Aorta (tissue), 5 donors: ENCODE data around the gene GRK4. TPM values are rescaled to one million over a fixed set of nuclear protein-coding genes. Genes with fewer than 3 reads are reported as not detected.

Experiments used
- ATAC-seq: fragments of 200-7000 bp; cut with Tn5 transposase; one replicate; pipeline ENCODE4 v1.9.1; 2022; ENCODE audit warnings: moderate library complexity; ENCODE audit not compliant: low FRiP score
- DNase-seq, 2 donors: peaks; one replicate each; pipeline ENCODE4 v3.0.0-alpha.2; 2020
- H3K27ac ChIP-seq, 2 donors: one replicate each; pipeline ENCODE4 v1.5.1; 2013; ENCODE audit warnings: low read length in 2 of 2, mild to moderate bottlenecking in 2 of 2, moderate library complexity in 2 of 2, control low read depth in 1 of 2, inconsistent platforms in 1 of 2, low read depth in 1 of 2
- H3K27me3 ChIP-seq, 2 donors: one replicate each; pipeline ENCODE4 v1.6.1; 2013; ENCODE audit warnings: control low read depth in 1 of 2, low read length in 1 of 2, mild to moderate bottlenecking in 1 of 2, moderate library complexity in 1 of 2; ENCODE audit not compliant: insufficient read depth in 2 of 2, control insufficient read depth in 1 of 2
- H3K36me3 ChIP-seq, 2 donors: one replicate each; pipeline ENCODE4 v1.6.1; 2013; ENCODE audit warnings: control low read depth in 1 of 2, low read length in 1 of 2, mild to moderate bottlenecking in 1 of 2; ENCODE audit not compliant: insufficient read depth in 2 of 2, control insufficient read depth in 1 of 2
- H3K4me1 ChIP-seq, 2 donors: one replicate each; pipeline ENCODE4 v1.6.1; 2013; ENCODE audit warnings: low read length in 2 of 2, control low read depth in 1 of 2, mild to moderate bottlenecking in 1 of 2, moderate library complexity in 1 of 2; ENCODE audit not compliant: insufficient read depth in 2 of 2, control insufficient read depth in 1 of 2
- H3K4me3 ChIP-seq, 2 donors: one replicate each; pipeline ENCODE4 v1.5.1; 2013; ENCODE audit warnings: low read length in 2 of 2, control low read depth in 1 of 2, mild to moderate bottlenecking in 1 of 2
- H3K9me3 ChIP-seq: one replicate; pipeline ENCODE4 v1.6.1; 2013; ENCODE audit warnings: mild to moderate bottlenecking, low read length; ENCODE audit not compliant: control insufficient read depth
- WGBS, 2 donors: extraction: QIAGEN DNeasy Blood & Tissue Kit; methylation state at CpG; one replicate each; pipeline ENCODE4 v1.1.7; 2013; 5-methylcytosine and 5-hydroxymethylcytosine counted together
- intact Hi-C, 2 donors: fragments of 100-400 bp; cut with DNase I; formaldehyde crosslinking; loops; one replicate each; pipeline versions ENCODE4 v1.14.2 to v1.15.0; 2022
- polyA plus RNA-seq, 2 donors: library from polyadenylated mRNA; stranded (reverse); fragments of 200-250 nt; gene quantifications; one replicate each; pipeline ENCODE4 v1.2.3, GENCODE V29; 2013
- total RNA-seq, 2 donors: library from RNA; stranded (reverse); fragmentation: NEBNext Ultra II Directional; extraction: Animal tissue kit (Norgen Biotek cat#: 25700); gene quantifications; one replicate each; pipeline ENCODE4 v1.2.1, GENCODE V29; 2021
- donor health status: healthy with polysubstance abuse.
- donor health status: Bipolar disorder and iron deficiency.
- donor health status: DM: no; HTN: no; CAD: no.
- donor health status: DM: no; HTN: no; CAD: no.
- donor health status: DM: yes; HTN: yes; CAD: no.

The GRK4 gene
- total and polyA plus RNA-seq, 4 donors = 3.6 to 10.8 (median 7.2) TPM

- Histone ChIP-seq H3K36me3 (no peaks in the 10 kb centered on the region), H3K4me3 (no peak overlapping the region), H3K27me3 (no peaks in the 10 kb centered on the region), H3K4me1 (no peaks in the 10 kb centered on the region), H3K9me3 (peaks cover 3% of the 10 kb centered on the region), H3K27ac (no peak overlapping the region)
- no peak for DNase-seq
- WGBS, 2 donors = 94 to 95% methylated on average over 8 of the region's 8 CpGs
- intact Hi-C loops = no loop called here
- no peak for ATAC-seq
Measured at GRCh38 chr4:3022112-3022511, 58.7 kb downstream of the GRK4 start.

GRCh38 chr4:3022651-3023050 lies 59.3 kb downstream of the GRK4 start:
- no peak overlapping the region for H3K27ac ChIP-seq
- no peaks in the 10 kb centered on the region for H3K27me3 ChIP-seq
- peaks cover 3% of the 10 kb centered on the region for H3K9me3 ChIP-seq
- ATAC-seq = no peak
- H3K4me1 ChIP-seq = no peaks in the 10 kb centered on the region
- DNase-seq = no peak
- intact Hi-C loops = no loop called here
- 84 to 85% methylated on average over 3 of the region's 3 CpGs for WGBS, 2 donors
- H3K4me3 ChIP-seq = no peak overlapping the region
- no peaks in the 10 kb centered on the region for H3K36me3 ChIP-seq

GRCh38 chr4:3025881-3026280 lies 62.5 kb downstream of the GRK4 start:
- ATAC-seq (no peak), DNase-seq (peak in 1 of 2 donors; percentile 18)
- H3K27ac ChIP-seq = no peak overlapping the region
- intact Hi-C loops = no loop called here
- H3K36me3 ChIP-seq = no peaks in the 10 kb centered on the region
- WGBS, 2 donors = 94 to 96% methylated on average over 21 of the region's 21 CpGs
- H3K4me3 ChIP-seq = no peak overlapping the region
- H3K4me1 ChIP-seq = no peaks in the 10 kb centered on the region
- H3K9me3 ChIP-seq = peaks cover 3% of the 10 kb centered on the region
- no peaks in the 10 kb centered on the region for H3K27me3 ChIP-seq

GRCh38 chr4:3026540-3026939 lies 63.2 kb downstream of the GRK4 start:
- no peak overlapping the region for H3K4me3 ChIP-seq
- peaks cover 3% of the 10 kb centered on the region for H3K9me3 ChIP-seq
- no peaks in the 10 kb centered on the region for H3K36me3 ChIP-seq
- intact Hi-C loops = no loop called here
- WGBS, 2 donors = 93% methylated on average over 9 of the region's 9 CpGs
- DNase-seq = no peak
- H3K27me3 ChIP-seq = no peaks in the 10 kb centered on the region
- H3K27ac ChIP-seq = no peak overlapping the region
- no peaks in the 10 kb centered on the region for H3K4me1 ChIP-seq
- no peak for ATAC-seq

- Histone ChIP-seq H3K27me3 (no peaks in the 10 kb centered on the region), H3K27ac (no peak overlapping the region), H3K4me3 (no peak overlapping the region), H3K4me1 (no peaks in the 10 kb centered on the region), H3K9me3 (no peaks in the 10 kb centered on the region), H3K36me3 (no peaks in the 10 kb centered on the region)
- ATAC-seq (no peak), DNase-seq (peak in 1 of 2 donors; percentile 16)
- intact Hi-C loops = no loop called here
- WGBS, 2 donors = 95 to 96% methylated on average over 9 of the region's 9 CpGs
Measured at GRCh38 chr4:3029464-3029863, 66.1 kb downstream of the GRK4 start.

GRCh38 chr4:3030566-3031356 lies 67.4 kb downstream of the GRK4 start:
- intact Hi-C loops = loop anchor here in 1 of 2 donors (10.0 kb wide), 1 partner anchor 66 kb away; the partner anchor contains the start of genes GRK4 and NOP14
- Histone ChIP-seq H3K36me3 (no peaks in the 10 kb centered on the region), H3K4me1 (no peaks in the 10 kb centered on the region), H3K9me3 (no peaks in the 10 kb centered on the region), H3K27ac (no peak overlapping the region), H3K27me3 (no peaks in the 10 kb centered on the region), H3K4me3 (no peak overlapping the region)
- DNase-seq (peak in 1 of 2 donors; percentile 36), ATAC-seq (no peak)
- WGBS, 2 donors = 88 to 90% methylated on average over 18 of the region's 18 CpGs

- Histone ChIP-seq H3K27ac (no peak overlapping the region), H3K4me3 (no peak overlapping the region), H3K9me3 (no peaks in the 10 kb centered on the region), H3K27me3 (no peaks in the 10 kb centered on the region), H3K4me1 (no peaks in the 10 kb centered on the region), H3K36me3 (no peaks in the 10 kb centered on the region)
- 70% methylated on average over 12 of the region's 12 CpGs for WGBS, 2 donors
- intact Hi-C loops = loop anchor here in 1 of 2 donors (10.0 kb wide), 1 partner anchor 67 kb away; the partner anchor contains the start of genes GRK4 and NOP14
- peak in 1 of 2 donors; percentile 43 for DNase-seq
- no peak for ATAC-seq
Measured at GRCh38 chr4:3031357-3032082, 68.1 kb downstream of the GRK4 start.

GRCh38 chr4:3034231-3034630 lies 70.9 kb downstream of the GRK4 start:
- DNase-seq = no peak
- Histone ChIP-seq H3K27me3 (no peaks in the 10 kb centered on the region), H3K4me1 (no peaks in the 10 kb centered on the region), H3K27ac (no peak overlapping the region), H3K9me3 (no peaks in the 10 kb centered on the region), H3K4me3 (no peak overlapping the region), H3K36me3 (no peaks in the 10 kb centered on the region)
- no peak for ATAC-seq
- 84 to 85% methylated on average over 8 of the region's 8 CpGs for WGBS, 2 donors
- intact Hi-C loops = loop anchor here in 1 of 2 donors (10.0 kb wide), 1 partner anchor 69 kb away; the partner anchor contains the start of genes GRK4 and NOP14
